Muscle layer of colon (tissue), 2 donors: ENCODE measurements around the gene CEP170B.
"Not testable (repeated sequence)": the region's sequence is repeated elsewhere in the genome, so short reads cannot be mapped to it uniquely, and the experiment has no call there.

Experiments used
- H3K27ac ChIP-seq: one replicate; pipeline ENCODE4 v1.7.0; 2013; ENCODE audit warnings: low read depth, mild to moderate bottlenecking, low read length, moderate library complexity
- H3K27me3 ChIP-seq, 2 donors: one replicate each; pipeline ENCODE4 v1.7.0; 2013; ENCODE audit warnings: low read length in 2 of 2, mild to moderate bottlenecking in 2 of 2; ENCODE audit not compliant: insufficient read depth in 2 of 2, control insufficient read depth in 1 of 2
- H3K36me3 ChIP-seq: one replicate; pipeline ENCODE4 v1.7.0; 2013; ENCODE audit warnings: mild to moderate bottlenecking, low read length; ENCODE audit not compliant: insufficient read depth
- H3K4me1 ChIP-seq: one replicate; pipeline ENCODE4 v1.7.0; 2013; ENCODE audit warnings: mild to moderate bottlenecking, low read length; ENCODE audit not compliant: insufficient read depth
- H3K4me3 ChIP-seq, 2 donors: one replicate each; pipeline ENCODE4 v1.7.0; 2013; ENCODE audit warnings: low read length in 2 of 2, low read depth in 1 of 2, mild to moderate bottlenecking in 1 of 2, moderate library complexity in 1 of 2
- H3K9ac ChIP-seq: one replicate; pipeline ENCODE4 v1.7.0; 2013; ENCODE audit warnings: low read length
- H3K9me3 ChIP-seq: one replicate; pipeline ENCODE4 v1.7.0; 2013; ENCODE audit warnings: mild to moderate bottlenecking, low read length
- donor health status: abdominal sarcoma.
- donor health status: Adenocarcinoma of cecum.

The CEP170B gene

GRCh38 chr14:104877806-104878550, 12.9 kb downstream of the CEP170B start:
- Histone ChIP-seq H3K4me1 (no peaks in the 10 kb centered on the region), H3K27ac (no peak overlapping the region), H3K9ac (no peak overlapping the region), H3K36me3 (peaks cover 8% of the 10 kb centered on the region), H3K27me3 (no peaks in the 10 kb centered on the region), H3K4me3 (no peak overlapping the region), H3K9me3 (no peaks in the 10 kb centered on the region)

- peaks cover 11% of the 10 kb centered on the region for H3K36me3 ChIP-seq
- H3K9me3 ChIP-seq = no peaks in the 10 kb centered on the region
- H3K27ac ChIP-seq = no peak overlapping the region
- no peak overlapping the region for H3K4me3 ChIP-seq
- H3K4me1 ChIP-seq = no peaks in the 10 kb centered on the region
- no peaks in the 10 kb centered on the region for H3K27me3 ChIP-seq
- no peak overlapping the region for H3K9ac ChIP-seq
Observed at GRCh38 chr14:104878582-104878981, 13.5 kb downstream of the CEP170B start.

- H3K27me3 ChIP-seq = no peaks in the 10 kb centered on the region
- H3K9me3 ChIP-seq = no peaks in the 10 kb centered on the region
- H3K4me3 ChIP-seq = no peak overlapping the region
- no peak overlapping the region for H3K27ac ChIP-seq
- H3K4me1 ChIP-seq = no peaks in the 10 kb centered on the region
- H3K9ac ChIP-seq = no peak overlapping the region
- H3K36me3 ChIP-seq = peaks cover 15% of the 10 kb centered on the region
Observed at GRCh38 chr14:104879201-104879982, 14.3 kb downstream of the CEP170B start.

- Histone ChIP-seq H3K4me3 (no peak overlapping the region), H3K4me1 (no peaks in the 10 kb centered on the region), H3K27ac (no peak overlapping the region), H3K9ac (no peak overlapping the region), H3K9me3 (no peaks in the 10 kb centered on the region), H3K27me3 (no peaks in the 10 kb centered on the region), H3K36me3 (peaks cover 15% of the 10 kb centered on the region)
Observed at GRCh38 chr14:104879983-104880565, 15.0 kb downstream of the CEP170B start.

- H3K27ac ChIP-seq = no peak overlapping the region
- no peaks in the 10 kb centered on the region for H3K4me1 ChIP-seq
- no peak overlapping the region for H3K4me3 ChIP-seq
- peaks cover 15% of the 10 kb centered on the region for H3K36me3 ChIP-seq
- H3K9ac ChIP-seq = no peak overlapping the region
- no peaks in the 10 kb centered on the region for H3K9me3 ChIP-seq
- no peaks in the 10 kb centered on the region for H3K27me3 ChIP-seq
Observed at GRCh38 chr14:104880584-104881210, 15.6 kb downstream of the CEP170B start.

GRCh38 chr14:104881369-104881979, 16.4 kb downstream of the CEP170B start:
- H3K4me3 ChIP-seq = no peak overlapping the region
- no peaks in the 10 kb centered on the region for H3K9me3 ChIP-seq
- H3K9ac ChIP-seq = no peak overlapping the region
- H3K36me3 ChIP-seq = peaks cover 15% of the 10 kb centered on the region
- H3K27me3 ChIP-seq = no peaks in the 10 kb centered on the region
- H3K27ac ChIP-seq = no peak overlapping the region
- no peaks in the 10 kb centered on the region for H3K4me1 ChIP-seq

- Histone ChIP-seq H3K9me3 (no peaks in the 10 kb centered on the region), H3K4me1 (no peaks in the 10 kb centered on the region), H3K4me3 (no peak overlapping the region), H3K36me3 (peaks cover 15% of the 10 kb centered on the region), H3K27ac (no peak overlapping the region), H3K9ac (no peak overlapping the region), H3K27me3 (no peaks in the 10 kb centered on the region)
Observed at GRCh38 chr14:104882325-104882973, 17.4 kb downstream of the CEP170B start.

- Histone ChIP-seq H3K9ac (no peak overlapping the region), H3K4me3 (no peak overlapping the region), H3K9me3 (no peaks in the 10 kb centered on the region), H3K27ac (no peak overlapping the region), H3K4me1 (no peaks in the 10 kb centered on the region), H3K36me3 (peaks cover 15% of the 10 kb centered on the region), H3K27me3 (no peaks in the 10 kb centered on the region)
Observed at GRCh38 chr14:104882991-104883660, 18.1 kb downstream of the CEP170B start.

GRCh38 chr14:104883681-104884361, 18.8 kb downstream of the CEP170B start:
- H3K4me3 ChIP-seq = no peak overlapping the region
- no peaks in the 10 kb centered on the region for H3K9me3 ChIP-seq
- H3K27ac ChIP-seq = no peak overlapping the region
- no peaks in the 10 kb centered on the region for H3K4me1 ChIP-seq
- H3K36me3 ChIP-seq = peaks cover 15% of the 10 kb centered on the region
- H3K27me3 ChIP-seq = no peaks in the 10 kb centered on the region
- H3K9ac ChIP-seq = no peak overlapping the region

GRCh38 chr14:104884381-104884780, 19.3 kb downstream of the CEP170B start:
- H3K9me3 ChIP-seq, H3K4me1 ChIP-seq, H3K27me3 ChIP-seq, H3K9ac ChIP-seq, H3K4me3 ChIP-seq, H3K27ac ChIP-seq: not testable (repeated sequence)
- H3K36me3 ChIP-seq = peaks cover 15% of the 10 kb centered on the region
